ENCODE results near the gene NINL. TPM values are rescaled to one million over a fixed set of nuclear protein-coding genes. Genes with fewer than 3 reads are reported as not detected.

NINL gene
- total and polyA plus RNA-seq, 4 experiments from 2014 or later, result 0.36 to 4.0 (median 3.4) TPM; not detected in 1

GRCh38 chr20:25623736-25624499 lies 38.6 kb upstream of the NINL start, which contains the start of gene NANP:
NANP (minus strand) TSS chr20:25624014; CDS start chr20:25623948, 66 bp downstream.
- Mint-ChIP-seq H3K4me3 (peak within 1 kb of the TSS; percentile 92 to 97 (median 96)), H3K27me3 (no peaks in the 10 kb centered on the region), H3K9me3 (peaks cover 0 to 4% (median 0%) of the 10 kb centered on the region in 8 donors), H3K27ac (peak within 1 kb of the TSS; percentile 78 to 97 (median 95)), H3K4me1 (peaks cover 14 to 25% (median 17%) of the 10 kb centered on the region in 4 donors), H3K36me3 (peaks cover 0 to 5% of the 10 kb centered on the region in 2 donors)
- CTCF ChIA-PET (ENCODE audit: partially characterized antibody), result no interaction called here
- Histone ChIP-seq H3K4me3 (ENCODE audit: low read length in 2 of 2) (peak within 1 kb of the TSS; percentile 56 to 73), H3K4me1 (ENCODE audit: insufficient read depth, low read length) (peaks cover 16% of the 10 kb centered on the region), H3K36me3 (ENCODE audit: insufficient read depth, low read length) (no peaks in the 10 kb centered on the region), H3K9me3 (ENCODE audit: control insufficient read depth in 1 of 2, low read length in 2 of 2) (no peaks in the 10 kb centered on the region), H3K27ac (ENCODE audit: low read depth, low read length) (peak within 1 kb of the TSS; percentile 50), H3K27me3 (ENCODE audit: insufficient read depth, low read length) (no peaks in the 10 kb centered on the region)
- intact Hi-C loops (cut with micrococcal nuclease), result loop anchor here (1.0 to 5.0 kb wide), 4 partner anchors 39 to 233 kb away; partner anchors contain the start of genes ABHD12, GINS1, NINL and ZNF337
- peak; percentile 79 to 84 (median 83) for DNase-seq
- POLR2A ChIA-PET (ENCODE audit: partially characterized antibody), result interaction anchor here (0.6 kb wide), 1 partner anchor 9 kb away, joined by 3 read pairs; no protein-coding TSS in a partner anchor

- peak in 3 of 5 donors; percentile 12 to 43 (median 16) for DNase-seq
- H3K4me3 ChIP-seq (ENCODE audit: low read length in 2 of 2), result peak overlapping the region; percentile 56 to 73
- peaks cover 14 to 25% (median 17%) of the 10 kb centered on the region in 4 donors for H3K4me1 Mint-ChIP-seq
Measured at GRCh38 chr20:25623225-25623735, 37.9 kb upstream of the NINL start.

GRCh38 chr20:25622450-25623224 lies 37.3 kb upstream of the NINL start:
- H3K9me3 Mint-ChIP-seq, result peaks cover 0 to 4% (median 0%) of the 10 kb centered on the region in 8 donors
- H3K27ac Mint-ChIP-seq, result peak overlapping the region; percentile 25 to 97 (median 89)
- Histone ChIP-seq H3K4me3 (ENCODE audit: low read length in 2 of 2) (peak overlapping the region; percentile 56 to 73), H3K36me3 (ENCODE audit: insufficient read depth, low read length) (no peaks in the 10 kb centered on the region), H3K9me3 (ENCODE audit: control insufficient read depth in 1 of 2, low read length in 2 of 2) (no peaks in the 10 kb centered on the region), H3K4me1 (ENCODE audit: insufficient read depth, low read length) (peaks cover 16% of the 10 kb centered on the region), H3K27me3 (ENCODE audit: insufficient read depth, low read length) (no peaks in the 10 kb centered on the region), H3K27ac (ENCODE audit: low read depth, low read length) (peak overlapping the region; percentile 50)
- CTCF ChIA-PET (ENCODE audit: partially characterized antibody), result no interaction called here
- DNase-seq, result no peak
- H3K4me3 Mint-ChIP-seq, result peak overlapping the region; percentile 92 to 97 (median 96)
- POLR2A ChIA-PET (ENCODE audit: partially characterized antibody), result no interaction called here
- peaks cover 14 to 25% (median 17%) of the 10 kb centered on the region in 4 donors for H3K4me1 Mint-ChIP-seq
- intact Hi-C loops (cut with micrococcal nuclease), result loop anchor here (1.0 to 5.0 kb wide), 3 partner anchors 37 to 215 kb away; partner anchors contain the start of genes GINS1, NINL and ZNF337
- H3K36me3 Mint-ChIP-seq, result peaks cover 0 to 5% of the 10 kb centered on the region in 2 donors
- H3K27me3 Mint-ChIP-seq, result no peaks in the 10 kb centered on the region

More at GRCh38 chr20:25623225-25623735, 37.9 kb upstream of the NINL start:
- H3K27ac Mint-ChIP-seq, result peak overlapping the region; percentile 25 to 97 (median 93)
- H3K36me3 ChIP-seq (ENCODE audit: insufficient read depth, low read length), result no peaks in the 10 kb centered on the region
- peak overlapping the region; percentile 92 to 97 (median 96) for H3K4me3 Mint-ChIP-seq
- peaks cover 16% of the 10 kb centered on the region for H3K4me1 ChIP-seq (ENCODE audit: insufficient read depth, low read length)
- peaks cover 0 to 5% of the 10 kb centered on the region in 2 donors for H3K36me3 Mint-ChIP-seq
- H3K27me3 Mint-ChIP-seq, result no peaks in the 10 kb centered on the region
- H3K27me3 ChIP-seq (ENCODE audit: insufficient read depth, low read length), result no peaks in the 10 kb centered on the region
- ChIA-PET CTCF (ENCODE audit: partially characterized antibody) (no interaction called here), POLR2A (ENCODE audit: partially characterized antibody) (interaction anchor here (0.6 kb wide), 1 partner anchor 8 kb away, joined by 3 read pairs; no protein-coding TSS in a partner anchor)
- H3K9me3 Mint-ChIP-seq, result peaks cover 0 to 4% (median 0%) of the 10 kb centered on the region in 8 donors
- intact Hi-C loops (cut with micrococcal nuclease), result loop anchor here (1.0 to 5.0 kb wide), 3 partner anchors 38 to 216 kb away; partner anchors contain the start of genes GINS1, NINL and ZNF337
- no peaks in the 10 kb centered on the region for H3K9me3 ChIP-seq (ENCODE audit: control insufficient read depth in 1 of 2, low read length in 2 of 2)
- H3K27ac ChIP-seq (ENCODE audit: low read depth, low read length), result peak overlapping the region; percentile 50

GRCh38 chr20:25622049-25622448 lies 36.7 kb upstream of the NINL start:
- Histone ChIP-seq H3K4me1 (ENCODE audit: insufficient read depth, low read length) (peaks cover 16% of the 10 kb centered on the region), H3K27me3 (ENCODE audit: insufficient read depth, low read length) (no peaks in the 10 kb centered on the region), H3K36me3 (ENCODE audit: insufficient read depth, low read length) (no peaks in the 10 kb centered on the region), H3K4me3 (ENCODE audit: low read length in 2 of 2) (no peak overlapping the region), H3K27ac (ENCODE audit: low read depth, low read length) (no peak overlapping the region), H3K9me3 (ENCODE audit: control insufficient read depth in 1 of 2, low read length in 2 of 2) (no peaks in the 10 kb centered on the region)
- CTCF ChIA-PET (ENCODE audit: partially characterized antibody), result no interaction called here
- no peak for DNase-seq
- POLR2A ChIA-PET (ENCODE audit: partially characterized antibody), result no interaction called here
- Mint-ChIP-seq H3K4me1 (peaks cover 14 to 25% (median 17%) of the 10 kb centered on the region in 4 donors), H3K27me3 (no peaks in the 10 kb centered on the region), H3K4me3 (peak overlapping the region; percentile 92 to 97 (median 96)), H3K36me3 (peaks cover 0 to 5% of the 10 kb centered on the region in 2 donors), H3K27ac (peak overlapping the region in 2 of 7 donors; percentile 34 to 78), H3K9me3 (peaks cover 0 to 4% (median 0%) of the 10 kb centered on the region in 8 donors)
- intact Hi-C loops (cut with micrococcal nuclease), result loop anchor here (5.0 kb wide), 1 partner anchor 215 kb away; the partner anchor contains the start of gene GINS1

GRCh38 chr20:25619514-25619913 lies 34.2 kb upstream of the NINL start:
- Histone ChIP-seq H3K9me3 (ENCODE audit: control insufficient read depth in 1 of 2, low read length in 2 of 2) (no peaks in the 10 kb centered on the region), H3K4me1 (ENCODE audit: insufficient read depth, low read length) (peaks cover 14% of the 10 kb centered on the region), H3K4me3 (ENCODE audit: low read length in 2 of 2) (no peak overlapping the region), H3K36me3 (ENCODE audit: insufficient read depth, low read length) (no peaks in the 10 kb centered on the region), H3K27me3 (ENCODE audit: insufficient read depth, low read length) (no peaks in the 10 kb centered on the region), H3K27ac (ENCODE audit: low read depth, low read length) (no peak overlapping the region)
- Mint-ChIP-seq H3K27ac (no peak overlapping the region), H3K36me3 (peaks cover 7% of the 10 kb centered on the region in 2 donors), H3K4me3 (no peak overlapping the region), H3K9me3 (no peaks in the 10 kb centered on the region), H3K27me3 (no peaks in the 10 kb centered on the region), H3K4me1 (peaks cover 11 to 22% (median 15%) of the 10 kb centered on the region in 4 donors)
- no peak for DNase-seq
- POLR2A ChIA-PET (ENCODE audit: partially characterized antibody), result no interaction called here
- CTCF ChIA-PET (ENCODE audit: partially characterized antibody), result interaction anchor here (0.8 kb wide), 1 partner anchor 10 kb away, joined by 3 read pairs; no protein-coding TSS in a partner anchor
- intact Hi-C loops (cut with micrococcal nuclease), result no loop called here

GRCh38 chr20:25608774-25609173 lies 23.4 kb upstream of the NINL start:
- H3K9me3 Mint-ChIP-seq, result no peaks in the 10 kb centered on the region

More at GRCh38 chr20:25608774-25609173, 23.4 kb upstream of the NINL start:
- Histone ChIP-seq H3K4me3 (ENCODE audit: low read length in 2 of 2) (no peak overlapping the region), H3K4me1 (ENCODE audit: insufficient read depth, low read length) (no peaks in the 10 kb centered on the region), H3K27me3 (ENCODE audit: insufficient read depth, low read length) (no peaks in the 10 kb centered on the region), H3K27ac (ENCODE audit: low read depth, low read length) (no peak overlapping the region), H3K36me3 (ENCODE audit: insufficient read depth, low read length) (peaks cover 2% of the 10 kb centered on the region), H3K9me3 (ENCODE audit: control insufficient read depth in 1 of 2, low read length in 2 of 2) (no peaks in the 10 kb centered on the region)
- Mint-ChIP-seq H3K4me1 (no peaks in the 10 kb centered on the region), H3K36me3 (peaks cover 2 to 5% of the 10 kb centered on the region in 2 donors), H3K27me3 (no peaks in the 10 kb centered on the region), H3K4me3 (no peak overlapping the region), H3K27ac (no peak overlapping the region)
- POLR2A ChIA-PET (ENCODE audit: partially characterized antibody), result no interaction called here
- no peak for DNase-seq
- intact Hi-C loops (cut with micrococcal nuclease), result no loop called here
- CTCF ChIA-PET (ENCODE audit: partially characterized antibody), result no interaction called here
